Glomerular visceral epithelial cell (primary cell): ENCODE data around the gene EFCC1.

Experiments used
- DNase-seq: peaks from one replicate; pipeline ENCODE4 v3.0.0-alpha.2; 2016; ENCODE audit errors: extremely low spot score

The EFCC1 gene

DNA sequence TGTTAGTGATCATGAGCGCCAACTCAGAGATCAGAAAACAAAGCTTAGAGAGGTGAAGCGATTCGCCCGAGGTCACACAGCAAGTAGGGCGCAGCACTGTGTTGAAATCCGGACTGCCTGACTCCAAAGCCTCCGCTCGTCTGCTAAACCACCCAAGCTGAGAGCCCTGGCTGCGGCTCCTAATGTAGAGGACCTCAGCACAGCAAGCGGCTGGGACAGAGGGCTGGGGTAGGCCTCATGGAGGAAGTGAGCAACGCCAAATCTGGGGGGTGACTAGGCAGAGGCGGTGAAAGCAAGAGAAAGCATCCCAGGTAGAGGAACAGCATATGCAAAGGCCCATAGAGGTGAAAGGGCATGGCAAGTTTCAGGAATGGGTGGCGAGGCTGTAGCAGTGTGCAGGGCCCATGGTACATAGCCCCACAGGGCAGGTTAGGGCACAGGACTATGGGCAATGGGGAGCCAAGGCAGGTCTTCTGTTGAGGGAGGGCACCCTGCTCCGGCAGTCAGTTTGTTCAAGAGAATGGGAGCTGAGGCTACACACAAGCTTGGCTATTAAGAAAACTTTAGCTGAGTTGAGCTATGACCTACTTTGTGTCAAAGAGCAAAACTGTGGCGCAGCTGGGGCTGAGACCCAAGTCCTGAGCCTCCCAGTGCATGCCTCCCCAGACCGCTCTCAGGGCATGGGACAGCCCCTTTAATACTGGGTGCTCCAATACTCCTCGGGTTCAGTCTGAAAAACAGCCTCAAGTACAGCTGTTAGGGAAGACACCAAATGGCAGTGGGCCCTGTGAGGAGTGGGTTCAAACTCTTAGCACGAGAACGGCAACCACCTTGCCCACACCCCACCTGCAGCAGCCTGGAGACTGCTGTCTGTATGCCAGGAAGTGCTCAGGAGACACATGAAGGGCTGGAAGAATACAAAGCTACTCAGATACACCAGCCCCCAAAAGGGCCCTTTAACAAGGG is 6.2 kb upstream of the EFCC1 start:
- DNase-seq, result no peak

DNA sequence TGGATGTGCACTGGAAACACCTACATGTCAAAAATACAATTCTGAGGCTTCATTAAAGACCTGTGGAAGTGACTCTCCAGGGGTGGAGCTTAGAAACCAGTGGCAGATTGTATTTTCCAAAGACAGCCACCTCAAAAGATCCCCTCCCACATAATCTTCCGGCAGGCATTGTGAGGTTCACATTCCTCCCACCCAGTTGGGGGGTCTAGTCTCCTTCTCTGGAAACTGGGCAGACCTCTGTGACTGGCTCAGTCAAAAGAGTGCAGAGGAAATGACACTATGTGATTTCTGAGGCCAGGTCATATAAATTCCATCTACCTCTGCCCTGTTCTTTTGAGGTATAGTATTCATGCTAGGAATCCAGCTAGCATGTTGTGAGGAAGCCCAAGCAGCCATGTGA is 5.4 kb upstream of the EFCC1 start:
- DNase-seq, result no peak

DNA sequence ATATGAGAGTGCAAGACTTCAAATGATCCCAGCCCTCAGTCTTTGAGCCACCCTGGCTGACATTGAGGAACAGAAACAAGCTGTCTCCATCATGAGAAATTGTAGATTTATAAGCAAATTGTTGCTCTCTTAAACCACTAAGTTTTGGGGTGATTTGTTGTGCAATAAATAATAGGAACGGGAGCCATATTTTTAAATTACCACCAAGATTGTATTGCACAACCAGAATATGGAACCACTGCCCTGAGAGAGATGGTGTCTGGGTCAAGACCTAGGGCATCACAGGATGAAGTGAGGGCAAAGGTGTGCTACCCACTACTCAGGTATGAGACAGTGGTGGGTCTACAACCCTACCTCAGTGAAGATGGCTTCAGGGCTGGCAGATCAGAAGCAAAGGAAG is 4.9 kb upstream of the EFCC1 start:
- no peak for DNase-seq

DNA sequence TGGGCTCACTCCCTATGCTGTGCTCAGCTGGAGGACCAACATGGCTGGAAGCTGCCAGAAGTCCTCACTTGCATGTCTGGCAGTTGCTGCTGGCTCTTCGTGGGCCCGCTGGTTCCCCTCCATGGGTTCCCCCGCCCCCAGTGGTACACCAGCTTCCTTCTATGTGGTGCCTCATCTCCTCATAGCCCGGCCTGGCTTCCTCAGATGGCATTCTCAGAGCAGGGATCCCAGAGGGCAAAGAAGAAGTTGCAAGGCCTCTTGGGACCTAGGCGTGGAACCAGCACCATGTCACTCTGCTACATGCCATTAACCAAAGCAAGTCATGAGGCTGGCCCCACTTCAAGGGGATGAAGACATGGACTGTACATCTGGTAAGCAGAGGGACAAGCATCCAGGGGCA is 4.4 kb upstream of the EFCC1 start:
- no peak for DNase-seq

DNA sequence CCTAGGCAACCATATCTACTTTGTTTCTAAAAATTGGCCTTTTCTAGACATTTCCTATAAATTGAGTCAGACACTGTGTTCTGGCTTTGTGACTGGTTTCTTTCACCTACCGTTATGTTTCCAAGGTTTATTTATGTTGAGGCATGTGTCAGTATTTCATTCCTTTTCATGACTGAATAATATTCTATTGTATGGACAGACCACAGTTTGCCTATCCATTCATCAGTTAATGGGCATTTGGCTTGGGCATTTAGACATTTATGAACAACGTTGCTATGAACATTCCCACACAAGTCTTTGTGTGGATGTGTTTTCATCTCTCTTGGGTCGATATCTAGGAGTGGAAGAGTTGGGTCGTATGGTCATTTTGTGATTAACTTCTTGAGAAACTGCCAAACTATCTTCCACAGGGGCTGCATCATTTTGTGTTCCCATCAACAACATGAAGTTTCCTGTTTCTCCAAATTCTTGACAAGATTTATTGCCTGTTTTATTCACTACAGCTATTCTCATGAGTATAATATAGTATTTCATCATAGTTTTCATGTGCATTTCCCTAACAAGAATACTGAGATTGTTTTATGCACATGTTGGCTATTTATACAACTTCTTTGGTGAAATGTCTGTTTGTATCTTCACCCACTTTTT is 3.5 kb upstream of the EFCC1 start:
- DNase-seq, result no peak

DNA sequence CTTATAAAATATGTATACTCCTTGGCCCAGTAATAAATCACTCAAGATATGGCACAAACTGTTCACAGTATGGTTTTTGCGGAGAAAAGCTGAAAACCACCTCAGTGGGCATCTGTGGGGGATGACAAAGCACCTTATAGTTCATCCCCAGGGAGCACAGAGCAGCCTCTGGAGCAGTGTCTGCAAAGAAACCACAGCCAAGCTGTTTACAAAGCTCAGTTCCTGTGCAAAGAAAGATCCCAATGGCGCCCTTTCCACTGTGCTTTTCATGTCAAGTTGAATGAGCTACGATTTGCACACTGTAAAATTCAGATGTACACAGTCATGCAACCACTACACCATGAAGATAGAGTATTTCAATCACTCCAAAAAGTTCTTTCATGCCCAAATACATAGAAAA is 2.5 kb upstream of the EFCC1 start:
- no peak for DNase-seq

DNA sequence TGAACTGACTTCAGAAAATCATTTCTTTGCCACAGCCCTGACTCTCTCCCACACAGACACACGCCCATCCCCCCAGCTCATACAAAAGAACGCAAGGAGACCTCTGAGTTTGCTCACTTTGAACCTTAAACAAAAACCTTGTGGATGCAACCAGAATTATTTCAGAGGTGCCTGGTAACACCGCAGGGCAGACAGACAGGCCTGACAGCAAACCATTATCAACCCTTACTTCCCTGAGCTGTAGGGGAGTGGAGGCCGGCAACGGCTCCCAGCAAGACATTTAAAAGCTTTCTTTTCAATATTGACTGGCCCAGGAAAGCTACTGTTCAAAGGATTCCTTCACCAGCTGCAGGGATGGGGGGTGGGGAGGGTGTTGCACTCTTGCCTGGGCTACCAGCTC is 2.0 kb upstream of the EFCC1 start:
- DNase-seq, result no peak

DNA sequence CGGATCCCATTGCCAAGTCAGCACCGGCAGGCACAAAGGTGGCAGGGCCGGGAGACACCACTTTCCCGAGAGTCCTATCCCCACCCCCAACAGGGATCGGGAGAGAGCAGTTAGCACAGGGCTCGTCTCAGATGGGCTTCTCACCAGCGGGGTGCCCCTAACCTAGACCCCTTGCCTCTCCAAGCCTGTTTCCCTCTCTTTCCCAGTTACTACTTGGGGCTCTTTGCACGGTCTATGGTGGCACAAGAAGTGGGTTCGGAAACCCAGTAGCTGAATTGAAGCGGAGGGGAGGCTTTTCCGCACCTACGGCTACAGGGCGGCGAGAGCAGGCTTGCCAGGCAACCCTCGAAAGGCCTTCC is 383 bp upstream of the EFCC1 start:
- DNase-seq, result no peak

DNA sequence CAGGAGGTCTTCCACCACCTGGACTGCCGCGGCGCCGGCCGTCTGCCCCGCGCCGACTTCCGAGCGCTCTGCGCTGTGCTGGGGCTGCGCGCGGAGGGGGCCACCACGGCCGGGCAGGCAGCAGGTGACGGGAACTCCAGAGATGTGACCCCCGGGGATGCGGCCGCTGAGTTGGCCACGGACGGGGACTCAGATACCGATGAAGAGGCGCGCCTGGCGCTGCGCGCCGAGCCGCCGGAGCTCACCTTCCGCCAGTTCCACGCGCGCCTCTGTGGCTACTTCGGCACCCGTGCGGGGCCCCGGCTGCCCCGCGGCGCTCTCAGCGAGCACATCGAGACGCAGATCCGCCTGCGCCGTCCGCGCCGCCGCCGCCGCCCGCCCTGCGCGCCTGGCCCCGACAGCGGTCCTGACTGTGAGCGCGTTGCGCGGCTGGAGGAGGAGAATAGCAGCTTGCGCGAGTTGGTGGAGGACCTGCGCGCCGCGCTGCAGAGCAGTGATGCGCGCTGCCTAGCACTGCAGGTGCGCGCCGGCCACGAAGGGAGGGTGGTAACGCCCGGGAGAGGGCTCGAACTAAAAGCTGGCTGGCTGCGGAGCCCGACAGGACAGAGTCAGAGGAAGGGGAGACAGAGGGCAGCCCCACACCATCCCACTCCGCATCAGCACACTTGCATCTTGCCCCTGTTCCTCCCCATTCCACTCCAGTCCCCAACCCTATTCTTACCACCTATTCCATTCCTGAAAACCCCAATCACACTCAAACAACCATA is 885 bp downstream of the EFCC1 start:
- DNase-seq, result no peak

DNA sequence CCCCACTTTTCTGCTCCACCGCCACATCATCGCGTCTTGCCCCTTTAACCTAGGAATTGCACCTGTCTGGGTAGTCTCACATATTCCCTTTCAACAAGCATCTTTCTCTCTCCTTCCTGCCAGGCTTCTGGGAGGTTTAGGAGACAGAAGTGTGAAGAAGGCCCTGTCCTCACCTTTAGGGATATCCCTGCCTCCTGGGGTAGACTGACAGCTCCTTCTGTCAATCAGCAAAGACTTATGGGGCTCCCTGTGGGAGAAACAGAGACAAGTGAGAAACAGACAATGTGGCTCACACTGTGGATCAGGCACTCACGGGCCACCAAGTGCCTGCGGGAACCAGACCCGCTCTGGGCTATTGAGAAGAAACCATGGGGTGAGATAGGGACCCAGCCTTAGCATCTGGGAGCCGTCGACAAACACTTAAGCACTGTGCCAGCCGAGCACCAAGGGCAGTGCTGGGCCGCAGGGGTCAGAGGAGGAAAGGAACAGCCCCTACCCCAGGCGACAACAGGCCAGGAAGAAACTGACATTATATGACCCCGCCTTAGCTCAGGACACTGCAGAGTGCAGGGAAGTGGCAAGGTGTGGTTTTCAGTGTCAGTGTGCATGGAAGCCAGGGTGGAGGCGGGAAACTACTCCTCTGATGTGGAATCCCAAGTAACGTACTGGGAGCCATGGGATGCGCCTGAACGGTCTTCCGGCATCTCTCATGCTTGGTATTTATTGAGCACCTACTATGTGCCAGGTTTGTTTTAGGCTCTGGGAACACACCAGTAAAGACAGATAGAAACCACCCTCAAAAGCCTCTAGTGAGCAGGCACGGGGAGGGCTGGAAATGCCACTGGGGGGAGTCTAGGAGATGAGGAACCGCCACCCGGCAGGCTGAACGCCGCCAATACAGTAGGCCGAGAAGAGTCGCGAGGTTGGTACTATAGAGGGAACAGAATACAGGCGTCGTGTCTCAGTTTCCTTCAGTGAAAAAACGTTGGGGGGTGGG is 1.8 kb downstream of the EFCC1 start:
- DNase-seq, result no peak

DNA sequence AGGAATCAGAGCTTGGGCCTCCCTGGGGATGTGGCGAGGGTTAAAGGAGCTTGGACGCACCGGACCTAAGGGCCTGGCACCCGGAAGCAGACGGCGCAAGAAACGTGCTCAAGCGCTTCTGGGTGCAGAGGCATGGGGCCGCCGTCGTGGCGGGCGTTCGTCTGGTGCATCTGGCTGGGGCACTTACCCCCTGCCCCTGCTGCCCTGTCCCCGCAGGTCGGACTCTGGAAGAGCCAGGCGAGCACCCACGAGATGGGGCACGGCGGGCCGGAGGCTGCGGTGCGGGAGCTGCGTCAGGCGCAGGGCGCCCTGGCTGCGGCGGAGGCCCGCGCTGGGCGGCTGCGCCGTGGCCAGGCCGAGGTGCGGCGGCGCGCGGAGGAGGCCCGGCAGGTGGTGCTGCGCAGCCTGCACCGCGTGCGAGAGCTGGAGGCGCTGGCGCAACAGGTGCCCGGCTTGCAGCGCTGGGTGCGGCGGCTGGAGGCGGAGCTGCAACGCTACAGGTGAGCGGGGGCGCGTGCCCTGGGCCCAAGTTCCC is 2.5 kb downstream of the EFCC1 start:
- DNase-seq, result peak; percentile 7

DNA sequence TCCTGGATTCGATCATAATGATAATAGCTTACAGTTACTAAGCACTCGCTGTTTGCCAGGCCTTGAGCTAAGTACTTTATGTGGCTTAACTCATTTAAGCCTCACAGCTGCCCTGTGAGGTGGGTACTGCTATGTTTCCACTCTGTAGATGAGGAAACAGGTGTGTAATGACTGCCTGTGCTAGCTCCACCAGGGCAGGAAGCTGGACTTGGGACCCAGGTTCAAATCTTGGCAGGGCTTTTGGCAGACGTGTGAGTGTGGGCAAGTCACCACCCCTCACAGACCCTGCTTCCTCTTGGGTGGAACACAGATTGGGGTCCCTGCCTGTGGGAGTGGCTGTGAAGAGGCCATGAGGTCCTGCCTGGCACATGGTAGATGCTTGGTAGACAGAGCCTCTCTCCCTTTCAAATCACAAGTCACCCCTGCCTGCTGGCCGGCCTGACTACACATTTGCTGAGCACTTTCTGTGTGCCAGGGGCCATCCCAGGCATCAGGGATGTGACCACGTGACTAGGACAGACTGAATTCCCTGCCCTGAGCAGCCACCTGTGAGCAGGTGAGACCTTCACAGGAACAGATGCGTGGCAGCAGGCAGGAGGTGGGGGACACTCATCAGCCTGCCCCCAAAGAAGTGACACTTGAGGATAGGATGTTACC is 3.7 kb downstream of the EFCC1 start:
- no peak for DNase-seq

DNA sequence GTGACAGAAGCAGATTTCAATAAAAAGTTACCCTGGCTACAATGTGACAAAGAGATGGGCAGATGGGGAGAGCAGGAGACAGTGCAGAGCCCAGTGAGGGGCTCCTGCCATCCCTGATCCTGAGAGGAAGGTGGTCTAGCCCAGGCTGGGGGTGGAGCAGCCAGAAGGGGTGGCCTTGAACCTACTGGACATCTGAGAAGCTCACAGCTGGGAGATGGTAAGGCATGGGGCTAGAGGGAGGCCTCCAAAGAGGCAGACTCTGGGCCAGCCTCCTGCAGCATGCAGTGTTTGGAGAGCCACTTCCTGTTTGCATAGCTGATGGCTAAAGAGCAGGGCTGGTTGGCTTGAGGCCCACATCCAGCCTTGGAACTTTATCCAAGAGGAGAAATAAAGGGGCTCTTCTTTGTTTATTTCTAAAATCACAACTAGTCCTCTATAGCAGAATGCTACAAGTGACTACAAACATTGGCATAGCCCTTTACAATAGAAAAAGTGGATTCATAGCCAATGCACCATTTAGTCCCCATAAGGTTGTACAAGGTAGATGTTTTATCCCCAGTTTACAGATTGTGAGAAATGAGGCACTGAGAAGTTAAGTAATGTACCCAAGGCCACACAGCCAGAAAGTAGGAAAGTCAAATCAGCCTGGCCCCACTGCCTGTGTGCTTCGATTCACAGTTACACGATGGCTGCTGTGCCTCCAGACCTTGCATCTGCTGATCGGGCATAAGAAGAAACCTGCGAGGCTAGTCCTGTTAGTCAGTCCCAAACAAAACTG is 4.6 kb downstream of the EFCC1 start:
- DNase-seq, result no peak

DNA sequence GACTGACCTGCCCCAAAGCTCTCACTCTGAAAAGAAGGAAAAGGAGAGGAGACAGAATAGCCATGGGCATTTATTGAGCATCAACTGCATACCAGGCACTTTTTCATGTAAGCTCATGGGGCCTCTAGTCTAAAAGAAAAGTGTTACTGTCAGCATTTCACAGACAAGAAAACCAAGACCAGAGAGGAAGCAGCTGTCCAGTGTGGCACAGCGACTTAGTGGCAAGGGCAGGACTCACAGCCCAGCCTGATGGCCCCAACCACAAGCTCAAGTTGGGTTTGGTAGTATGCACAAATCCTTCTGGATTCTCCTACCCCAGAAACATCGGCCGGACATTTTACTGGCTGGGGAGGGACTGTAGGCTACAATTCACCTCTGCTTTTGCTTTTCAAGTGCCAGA is 5.8 kb downstream of the EFCC1 start:
- no peak for DNase-seq

DNA sequence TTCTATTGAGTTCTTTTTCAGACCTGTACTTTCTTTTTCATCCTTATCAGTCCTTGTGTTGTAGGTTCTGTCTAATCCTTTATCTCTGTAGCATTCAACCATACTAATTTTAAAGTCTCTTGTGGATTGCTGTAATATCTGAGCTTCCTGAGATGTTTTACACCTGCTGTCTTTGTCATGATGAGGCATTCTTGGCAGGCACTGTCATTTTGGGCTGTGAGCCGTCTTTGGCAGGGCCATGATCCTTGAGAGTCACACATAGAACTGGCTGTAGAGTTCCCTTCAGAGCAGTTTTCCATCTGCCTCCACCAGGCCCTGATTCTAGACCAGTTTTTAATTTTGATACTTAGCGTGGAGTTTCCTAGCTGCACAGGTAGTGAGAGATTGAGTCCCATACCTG is 6.7 kb downstream of the EFCC1 start:
- no peak for DNase-seq

DNA sequence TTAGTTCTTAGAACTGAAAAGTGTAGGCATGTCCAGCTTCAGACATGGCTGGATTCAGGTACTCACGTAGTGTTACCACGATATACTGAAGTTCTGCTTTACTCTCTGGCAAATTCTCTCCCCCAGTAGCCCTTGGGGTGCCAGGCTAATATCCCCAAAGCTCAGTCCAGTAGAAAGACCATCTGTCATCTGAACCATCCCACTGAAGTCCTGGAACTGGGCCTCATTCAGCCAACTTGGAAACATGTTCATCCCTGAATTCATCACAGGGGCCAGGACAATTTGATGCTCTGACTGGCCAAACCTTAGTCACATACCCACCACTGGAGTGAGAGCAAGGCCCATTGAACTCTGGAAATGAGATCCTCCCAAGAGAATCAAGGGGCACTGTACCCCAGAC is 8.2 kb downstream of the EFCC1 start:
- no peak for DNase-seq

DNA sequence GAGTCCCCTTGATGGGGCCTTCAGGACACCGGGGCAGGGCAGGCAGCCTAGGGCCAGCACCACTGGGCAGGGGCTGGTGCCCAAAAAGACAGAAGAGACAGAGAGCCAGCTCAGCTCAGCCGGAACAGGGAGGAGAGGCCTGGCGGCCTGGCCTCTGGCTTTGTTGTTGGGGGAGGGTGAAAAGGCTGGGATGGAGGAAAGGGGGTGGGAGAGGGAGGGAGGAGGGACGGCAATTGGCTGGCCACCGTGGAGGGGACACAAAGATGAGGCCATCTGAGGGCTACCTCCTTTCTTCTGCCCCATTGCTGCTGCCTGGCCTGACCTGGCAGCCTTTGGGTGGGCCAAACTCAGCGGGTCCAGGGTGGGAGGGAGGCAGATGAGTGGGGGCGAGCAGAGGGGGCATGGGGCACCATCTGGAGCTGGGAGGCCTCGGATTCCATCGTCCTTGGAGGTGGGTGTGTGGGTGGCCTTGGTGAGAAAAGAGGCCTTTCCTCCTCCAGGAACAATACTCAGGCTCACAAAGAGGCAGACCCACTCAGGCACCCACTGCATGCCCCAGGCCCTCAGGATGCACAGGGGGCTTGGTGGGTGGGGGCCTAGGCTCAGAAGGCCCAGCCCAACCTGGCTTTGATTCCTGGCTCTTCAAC is 9.3 kb downstream of the EFCC1 start:
- DNase-seq, result no peak

DNA sequence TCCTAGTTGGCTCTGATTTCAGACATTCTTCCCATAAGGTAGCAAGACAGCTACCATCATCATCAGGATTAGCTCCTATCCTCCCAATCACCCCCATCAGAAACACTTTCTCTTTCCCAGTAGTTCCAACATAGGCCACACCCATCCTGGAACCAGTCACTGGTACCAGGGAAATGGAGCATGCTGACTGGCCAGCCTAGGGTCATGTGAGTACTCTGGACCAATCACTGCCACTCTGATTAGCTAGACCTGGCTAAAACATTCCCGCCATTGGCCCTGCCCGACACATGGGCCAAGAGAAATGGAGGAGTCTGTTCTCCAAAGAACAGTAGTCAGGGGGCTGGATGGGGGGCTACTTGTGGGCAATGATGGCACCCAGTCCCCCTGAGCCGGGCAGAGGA is 12.4 kb downstream of the EFCC1 start:
- no peak for DNase-seq

DNA sequence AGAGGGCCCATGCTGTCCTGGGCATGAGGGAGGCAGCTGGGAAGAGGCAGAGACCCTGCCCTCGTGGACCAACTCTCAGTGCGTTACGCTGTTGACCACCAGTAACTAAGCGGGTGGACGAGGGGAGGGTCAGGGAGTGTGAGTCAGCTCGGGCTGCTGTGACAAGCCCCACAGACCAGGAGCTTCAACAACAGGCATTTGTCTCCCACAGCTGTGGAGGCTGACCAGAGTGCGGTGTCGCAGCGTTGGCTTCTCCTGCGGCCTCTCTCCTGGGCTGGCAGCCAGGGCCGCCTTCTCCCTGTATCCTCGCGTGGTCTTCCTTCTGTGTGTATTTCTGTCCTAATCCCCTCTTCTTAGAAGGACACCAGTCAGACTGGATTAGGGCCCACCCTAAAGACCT is 13.0 kb downstream of the EFCC1 start:
- no peak for DNase-seq
